Measurements from ENCODE around the gene DIS3L. TPM values are rescaled to one million over a fixed set of nuclear protein-coding genes. Genes with fewer than 3 reads are reported as not detected.

DIS3L gene
- total and polyA plus RNA-seq, 2 donors (not counting 3 experiments of a cell fraction or from before 2014, with no cell fraction given): 7.8 to 27.9 TPM

DNA sequence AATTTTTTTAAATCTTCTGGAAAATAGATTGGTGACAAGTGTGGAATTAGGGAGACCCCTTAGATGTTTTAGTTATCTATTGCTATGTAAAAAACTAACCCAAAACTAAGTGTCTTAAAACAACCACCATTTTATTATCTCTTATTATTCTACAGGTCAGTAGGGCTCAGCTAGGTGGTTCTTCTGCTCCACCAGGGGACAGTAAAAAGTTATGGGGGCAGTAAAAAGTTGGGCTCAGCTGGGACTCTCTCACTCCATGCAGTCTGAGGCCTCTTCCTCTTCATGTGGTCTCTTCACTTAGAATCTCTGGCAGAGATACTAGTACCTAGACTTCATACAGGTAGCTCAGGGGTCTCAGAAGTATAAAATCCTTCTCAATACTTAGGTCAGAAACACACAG, 18.0 kb upstream of the DIS3L start:
- Histone ChIP-seq H3K9me1 (replicated peaks; ENCODE audit: control insufficient read depth, extremely low read depth, insufficient read depth, low read length) (no peaks in the 10 kb centered on the region), H3K36me3 (ENCODE audit: control insufficient read depth in 2 of 2, extremely low read depth in 1 of 2, insufficient read depth in 2 of 2, low read length in 2 of 2) (no peaks in the 10 kb centered on the region), H4K20me1 (replicated peaks; ENCODE audit: control insufficient read depth, extremely low read depth, insufficient read depth, low read length) (no peaks in the 10 kb centered on the region), H2AFZ (ENCODE audit: low read depth, low read length) (no peak overlapping the region), H3K4me3 (replicated peaks in 1 of 3; ENCODE audit: insufficient read depth in 1 of 3, low read depth in 1 of 3, low read length in 3 of 3) (no peak overlapping the region), H3K4me1 (ENCODE audit: control insufficient read depth, extremely low read depth, insufficient read depth, low read length) (no peaks in the 10 kb centered on the region), H3K9me3 (replicated peaks; ENCODE audit: control insufficient read depth, insufficient read depth, low read length) (no peaks in the 10 kb centered on the region), H3K27ac (ENCODE audit: insufficient read depth, low read depth, low read length) (no peak overlapping the region), H3K4me2 (ENCODE audit: insufficient read depth, low read length) (no peak overlapping the region), H3K9ac (replicated peaks; ENCODE audit: extremely low read depth, insufficient read depth, low read length) (no peak overlapping the region), H3K27me3 (ENCODE audit: control insufficient read depth in 2 of 2, insufficient read depth in 2 of 2, low read length in 2 of 2) (peaks cover 2 to 5% of the 10 kb centered on the region in 2 experiments), H3K79me2 (ENCODE audit: control insufficient read depth, insufficient read depth, low read length) (no peaks in the 10 kb centered on the region)
- DNase-seq (ENCODE audit: low read depth, low spot score) (no peak), FAIRE-seq (no peak)
- intact Hi-C loops (cut with micrococcal nuclease) (no loop called here), dilution Hi-C loops (cut with MboI; ENCODE audit: extremely low pct_ligation_motif_present, low sequenced_read_pairs) (no loop called here)
- TF ChIP-seq MYC (IDR thresholded peaks at IDR 0.05; ENCODE audit: low read depth, low read length) (no peak), POLR2AphosphoS5 (IDR thresholded peaks at IDR 0.05; ENCODE audit: insufficient read depth, low read depth, low read length) (no peak), FOS (IDR thresholded peaks at IDR 0.05; ENCODE audit: borderline replicate concordance, insufficient read depth, low read length) (no peak), EZH2 (IDR thresholded peaks at IDR 0.05; ENCODE audit: borderline replicate concordance, low read depth, low read length, severe bottlenecking) (no peak), GATA2 (IDR thresholded peaks at IDR 0.05; ENCODE audit: insufficient read depth, insufficient read length, low read depth, low read length) (no peak), POLR2A (IDR thresholded peaks at IDR 0.05; ENCODE audit: low read depth, low read length) (no peak), JUN (IDR thresholded peaks at IDR 0.05; ENCODE audit: borderline replicate concordance, insufficient read depth, insufficient read length, low read depth) (no peak)
- TF ChIP-seq, protein P1, sequence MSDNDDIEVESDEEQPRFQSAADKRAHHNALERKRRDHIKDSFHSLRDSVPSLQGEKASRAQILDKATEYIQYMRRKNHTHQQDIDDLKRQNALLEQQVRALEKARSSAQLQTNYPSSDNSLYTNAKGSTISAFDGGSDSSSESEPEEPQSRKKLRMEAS (IDR thresholded peaks at IDR 0.05; ENCODE audit: insufficient read depth, insufficient read length): no peak
- TF ChIP-seq, protein P2, sequence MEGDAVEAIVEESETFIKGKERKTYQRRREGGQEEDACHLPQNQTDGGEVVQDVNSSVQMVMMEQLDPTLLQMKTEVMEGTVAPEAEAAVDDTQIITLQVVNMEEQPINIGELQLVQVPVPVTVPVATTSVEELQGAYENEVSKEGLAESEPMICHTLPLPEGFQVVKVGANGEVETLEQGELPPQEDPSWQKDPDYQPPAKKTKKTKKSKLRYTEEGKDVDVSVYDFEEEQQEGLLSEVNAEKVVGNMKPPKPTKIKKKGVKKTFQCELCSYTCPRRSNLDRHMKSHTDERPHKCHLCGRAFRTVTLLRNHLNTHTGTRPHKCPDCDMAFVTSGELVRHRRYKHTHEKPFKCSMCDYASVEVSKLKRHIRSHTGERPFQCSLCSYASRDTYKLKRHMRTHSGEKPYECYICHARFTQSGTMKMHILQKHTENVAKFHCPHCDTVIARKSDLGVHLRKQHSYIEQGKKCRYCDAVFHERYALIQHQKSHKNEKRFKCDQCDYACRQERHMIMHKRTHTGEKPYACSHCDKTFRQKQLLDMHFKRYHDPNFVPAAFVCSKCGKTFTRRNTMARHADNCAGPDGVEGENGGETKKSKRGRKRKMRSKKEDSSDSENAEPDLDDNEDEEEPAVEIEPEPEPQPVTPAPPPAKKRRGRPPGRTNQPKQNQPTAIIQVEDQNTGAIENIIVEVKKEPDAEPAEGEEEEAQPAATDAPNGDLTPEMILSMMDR (IDR thresholded peaks at IDR 0.05; ENCODE audit: extremely low read depth in 1 of 2, insufficient read depth in 1 of 2, low read depth in 1 of 2, low read length in 2 of 2): no peak
- ChIA-PET CTCF (interaction anchor here (1.3 kb wide), 1 partner anchor 13 kb away, joined by 5 read pairs; no protein-coding TSS in a partner anchor), POLR2A (no interaction called here)
- BruUV-seq (replicated peaks): no TSS peak
